ENCODE measurements around the gene TBX10. TPM values are rescaled to one million over a fixed set of nuclear protein-coding genes. Genes with fewer than 3 reads are reported as not detected.

Gene TBX10
- total RNA-seq, 4 donors from 2014 or later = not detected

- ATAC-seq = peak; percentile 87
- peak overlapping the region; percentile 54 to 98 (median 96) for H3K27ac ChIP-seq
- 0% methylated on average over 13 of the region's 70 CpGs; no CpG with 5 or more reads in 1 of the 2 donors for WGBS, 2 donors (ENCODE audit: low coverage in 1 of 2)
- H3K27me3 ChIP-seq = peaks cover 11% of the 10 kb centered on the region
- peaks cover 0 to 24% (median 5%) of the 10 kb centered on the region in 3 donors for H3K4me1 ChIP-seq
- TF ChIP-seq POLR2A (IDR thresholded peaks at IDR 0.05) (peak; percentile 20 to 39), EP300 (IDR thresholded peaks at IDR 0.05) (no peak), POLR2AphosphoS5 (IDR thresholded peaks at IDR 0.05) (peak; percentile 48)
- TF ChIP-seq, protein P1, sequence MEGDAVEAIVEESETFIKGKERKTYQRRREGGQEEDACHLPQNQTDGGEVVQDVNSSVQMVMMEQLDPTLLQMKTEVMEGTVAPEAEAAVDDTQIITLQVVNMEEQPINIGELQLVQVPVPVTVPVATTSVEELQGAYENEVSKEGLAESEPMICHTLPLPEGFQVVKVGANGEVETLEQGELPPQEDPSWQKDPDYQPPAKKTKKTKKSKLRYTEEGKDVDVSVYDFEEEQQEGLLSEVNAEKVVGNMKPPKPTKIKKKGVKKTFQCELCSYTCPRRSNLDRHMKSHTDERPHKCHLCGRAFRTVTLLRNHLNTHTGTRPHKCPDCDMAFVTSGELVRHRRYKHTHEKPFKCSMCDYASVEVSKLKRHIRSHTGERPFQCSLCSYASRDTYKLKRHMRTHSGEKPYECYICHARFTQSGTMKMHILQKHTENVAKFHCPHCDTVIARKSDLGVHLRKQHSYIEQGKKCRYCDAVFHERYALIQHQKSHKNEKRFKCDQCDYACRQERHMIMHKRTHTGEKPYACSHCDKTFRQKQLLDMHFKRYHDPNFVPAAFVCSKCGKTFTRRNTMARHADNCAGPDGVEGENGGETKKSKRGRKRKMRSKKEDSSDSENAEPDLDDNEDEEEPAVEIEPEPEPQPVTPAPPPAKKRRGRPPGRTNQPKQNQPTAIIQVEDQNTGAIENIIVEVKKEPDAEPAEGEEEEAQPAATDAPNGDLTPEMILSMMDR (IDR thresholded peaks at IDR 0.05) = peak in 3 of 4 experiments; percentile 55 to 82 (median 76)
- peaks cover 0 to 4% of the 10 kb centered on the region in 2 donors for H3K36me3 ChIP-seq
- H3K9me3 ChIP-seq = no peaks in the 10 kb centered on the region
- peak overlapping the region; percentile 48 to 79 for H3K4me3 ChIP-seq
These were observed 9.2 kb downstream of the TBX10 start for GRCh38 chr11:67630228-67630942.

GRCh38 chr11:67629386-67630227 lies 10.0 kb downstream of the TBX10 start, which contains the start of gene NUDT8:
NUDT8 (minus strand) TSS chr11:67629937; CDS start chr11:67629911, 26 bp downstream.
- peak; percentile 82 for ATAC-seq
- H3K27ac ChIP-seq = peak within 1 kb of the TSS; percentile 54 to 98 (median 96)
- peak within 1 kb of the TSS; percentile 48 to 79 for H3K4me3 ChIP-seq
- peaks cover 3% of the 10 kb centered on the region for H3K27me3 ChIP-seq
- H3K4me1 ChIP-seq = peaks cover 0 to 24% (median 5%) of the 10 kb centered on the region in 3 donors
- WGBS, 2 donors (ENCODE audit: low coverage in 1 of 2) = 0% methylated on average over 3 to 16 of the region's 102 CpGs
- peaks cover 0 to 4% of the 10 kb centered on the region in 2 donors for H3K36me3 ChIP-seq
- TF ChIP-seq, protein P1 (IDR thresholded peaks at IDR 0.05) = peak in 3 of 4 experiments; percentile 83 to 93 (median 91)
- TF ChIP-seq POLR2AphosphoS5 (IDR thresholded peaks at IDR 0.05) (peak; percentile 29), POLR2A (IDR thresholded peaks at IDR 0.05) (peak; percentile 34 to 49), EP300 (IDR thresholded peaks at IDR 0.05) (no peak)
- H3K9me3 ChIP-seq = no peaks in the 10 kb centered on the region

GRCh38 chr11:67628710-67629385 lies 10.7 kb downstream of the TBX10 start:
- TF ChIP-seq POLR2AphosphoS5 (IDR thresholded peaks at IDR 0.05) (no peak), EP300 (IDR thresholded peaks at IDR 0.05) (no peak), POLR2A (IDR thresholded peaks at IDR 0.05) (no peak)
- TF ChIP-seq, protein P1 (IDR thresholded peaks at IDR 0.05) = no peak
- peak overlapping the region in 3 of 4 donors; percentile 96 to 98 (median 96) for H3K27ac ChIP-seq
- H3K9me3 ChIP-seq = no peaks in the 10 kb centered on the region
- no peak for ATAC-seq
- H3K27me3 ChIP-seq = no peaks in the 10 kb centered on the region
- H3K36me3 ChIP-seq = peaks cover 0 to 4% of the 10 kb centered on the region in 2 donors
- H3K4me3 ChIP-seq = peak overlapping the region in 1 of 2 donors; percentile 79
- WGBS, 2 donors (ENCODE audit: low coverage in 1 of 2) = no CpG with 5 or more reads among the region's 25 CpGs
- peaks cover 0 to 24% (median 5%) of the 10 kb centered on the region in 3 donors for H3K4me1 ChIP-seq

DNA sequence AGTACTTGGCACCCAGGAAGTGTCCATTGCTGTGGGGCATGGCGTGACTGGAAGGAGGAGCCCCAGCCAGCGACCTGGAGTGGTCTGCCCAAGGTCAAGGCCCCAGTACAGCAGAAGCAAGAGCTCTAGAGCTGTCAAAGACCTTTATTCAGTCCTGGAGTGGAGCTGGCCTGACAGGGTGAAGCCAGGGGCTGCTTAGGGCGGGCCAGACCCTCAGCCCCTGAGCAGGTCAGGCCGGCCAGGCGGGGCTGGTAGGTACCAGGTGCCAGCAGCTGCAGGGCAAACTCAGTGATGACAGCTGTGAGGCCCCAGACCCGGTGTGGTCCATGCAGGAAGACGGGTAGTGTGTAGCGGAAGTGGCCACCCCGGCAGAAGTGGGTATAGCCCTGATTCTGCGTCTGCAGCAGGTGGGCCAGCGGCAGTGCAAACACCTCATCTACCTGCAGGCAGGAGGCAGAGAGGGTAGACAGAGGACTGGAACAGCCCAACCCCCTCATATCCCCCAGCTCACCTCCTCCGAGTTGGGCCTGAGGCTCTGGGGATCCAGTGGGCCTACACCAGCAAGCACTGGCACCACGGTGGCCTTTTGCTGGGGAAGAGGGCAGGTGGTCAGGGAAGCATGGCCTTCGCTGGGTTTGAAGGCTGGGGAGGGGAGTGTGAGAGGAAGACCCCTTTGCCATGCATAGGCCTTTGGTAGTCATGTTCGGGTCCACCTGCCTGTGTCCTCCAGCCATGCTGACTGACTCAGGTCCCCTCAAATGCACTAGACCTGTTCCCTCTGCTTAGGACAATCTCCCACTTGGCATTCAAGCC lies 11.5 kb downstream of the TBX10 start:
- H3K9me3 ChIP-seq = no peaks in the 10 kb centered on the region
- TF ChIP-seq EP300 (IDR thresholded peaks at IDR 0.05) (no peak), POLR2AphosphoS5 (IDR thresholded peaks at IDR 0.05) (no peak), POLR2A (IDR thresholded peaks at IDR 0.05) (no peak)
- TF ChIP-seq, protein P1 (IDR thresholded peaks at IDR 0.05) = no peak
- H3K27ac ChIP-seq = no peak overlapping the region
- H3K27me3 ChIP-seq = no peaks in the 10 kb centered on the region
- peaks cover 0 to 24% (median 5%) of the 10 kb centered on the region in 3 donors for H3K4me1 ChIP-seq
- WGBS, 2 donors (ENCODE audit: low coverage in 1 of 2) = 80 to 100% methylated on average over 2 of the region's 15 CpGs
- no peak overlapping the region for H3K4me3 ChIP-seq
- peaks cover 0 to 4% of the 10 kb centered on the region in 2 donors for H3K36me3 ChIP-seq
- ATAC-seq = no peak

Measured in gastroesophageal sphincter (tissue), 4 donors.